ENCODE results near the gene CCDC87. TPM values are rescaled to one million over a fixed set of nuclear protein-coding genes. Genes with fewer than 3 reads are reported as not detected.

Gene CCDC87
- total and polyA plus RNA-seq, 8 donors: 0.05 to 15.9 (median 0.29) TPM; not detected in 4

GRCh38 chr11:66555416-66555815 is 37.4 kb downstream of the CCDC87 start:
- H3K4me3 ChIP-seq: no peak overlapping the region
- peaks cover 0 to 22% (median 18%) of the 10 kb centered on the region in 3 donors for H3K27me3 ChIP-seq
- no peak overlapping the region for H3K27ac ChIP-seq
- peaks cover 9 to 12% (median 11%) of the 10 kb centered on the region in 4 donors for H3K4me1 ChIP-seq
- 47 to 73% (median 49%) methylated on average over 3 of the region's 3 CpGs for WGBS, 5 donors
- intact Hi-C loops (cut with DNase I; ENCODE audit: low total_unique reads): no loop called here
- no peaks in the 10 kb centered on the region for H3K36me3 ChIP-seq
- TF ChIP-seq CTCF (IDR thresholded peaks at IDR 0.05) (no peak), POLR2A (IDR thresholded peaks at IDR 0.05) (no peak), EP300 (IDR thresholded peaks at IDR 0.05) (no peak), POLR2AphosphoS5 (IDR thresholded peaks at IDR 0.05) (no peak)
- H3K9me3 ChIP-seq: no peaks in the 10 kb centered on the region
- no peak for DNase-seq

- Histone ChIP-seq H3K4me1 (peaks cover 9 to 11% (median 10%) of the 10 kb centered on the region in 4 donors), H3K36me3 (no peaks in the 10 kb centered on the region), H3K4me3 (no peak overlapping the region), H3K27ac (no peak overlapping the region), H3K9me3 (no peaks in the 10 kb centered on the region), H3K27me3 (peaks cover 0 to 21% (median 18%) of the 10 kb centered on the region in 3 donors)
- intact Hi-C loops (cut with DNase I; ENCODE audit: low total_unique reads): no loop called here
- 76 to 85% (median 82%) methylated on average over 5 of the region's 5 CpGs for WGBS, 5 donors
- TF ChIP-seq POLR2A (IDR thresholded peaks at IDR 0.05) (no peak), POLR2AphosphoS5 (IDR thresholded peaks at IDR 0.05) (no peak), EP300 (IDR thresholded peaks at IDR 0.05) (no peak), CTCF (IDR thresholded peaks at IDR 0.05) (no peak)
- no peak for DNase-seq
Observed at GRCh38 chr11:66554602-66555001, 38.3 kb downstream of the CCDC87 start.

- no peak overlapping the region for H3K4me3 ChIP-seq
- no peaks in the 10 kb centered on the region for H3K36me3 ChIP-seq
- intact Hi-C loops (cut with DNase I; ENCODE audit: low total_unique reads): no loop called here
- WGBS, 5 donors: 79 to 91% (median 85%) methylated on average over 4 of the region's 4 CpGs
- peaks cover 0 to 4% (median 0%) of the 10 kb centered on the region in 3 donors for H3K27me3 ChIP-seq
- TF ChIP-seq POLR2A (IDR thresholded peaks at IDR 0.05): no peak
- TF ChIP-seq EP300 (IDR thresholded peaks at IDR 0.05): no peak
- TF ChIP-seq CTCF (IDR thresholded peaks at IDR 0.05): no peak
- TF ChIP-seq POLR2AphosphoS5 (IDR thresholded peaks at IDR 0.05): no peak
- no peak for DNase-seq
- peaks cover 9 to 13% (median 12%) of the 10 kb centered on the region in 4 donors for H3K4me1 ChIP-seq
- no peak overlapping the region for H3K27ac ChIP-seq
- no peaks in the 10 kb centered on the region for H3K9me3 ChIP-seq
Observed at GRCh38 chr11:66550887-66551286, 42.0 kb downstream of the CCDC87 start.

GRCh38 chr11:66549696-66550095 is 43.2 kb downstream of the CCDC87 start:
- no peak for TF ChIP-seq EP300 (IDR thresholded peaks at IDR 0.05)
- TF ChIP-seq CTCF (IDR thresholded peaks at IDR 0.05): no peak
- no peak for TF ChIP-seq POLR2AphosphoS5 (IDR thresholded peaks at IDR 0.05)
- peaks cover 17 to 24% (median 22%) of the 10 kb centered on the region in 4 donors for H3K4me1 ChIP-seq
- no peaks in the 10 kb centered on the region for H3K36me3 ChIP-seq
- H3K27ac ChIP-seq: no peak overlapping the region
- no peak for DNase-seq
- no peaks in the 10 kb centered on the region for H3K9me3 ChIP-seq
- no peak overlapping the region for H3K4me3 ChIP-seq
- 82 to 97% (median 94%) methylated on average over 3 of the region's 3 CpGs for WGBS, 5 donors
- H3K27me3 ChIP-seq: peaks cover 0 to 4% (median 0%) of the 10 kb centered on the region in 3 donors
- intact Hi-C loops (cut with DNase I; ENCODE audit: low total_unique reads): no loop called here

Measured in stomach (tissue), 9 donors.